H9 (cell line): Measurements from ENCODE around the gene SS18L1. TPM values are rescaled to one million over a fixed set of nuclear protein-coding genes. Genes with fewer than 3 reads are reported as not detected.
A peak's percentile ranks its signal among the peaks of the same experiment; 100 is the strongest.

Experiments
- DNase-seq: peaks from one replicate; pipeline ENCODE4 v3.0.0-alpha.2; 2017
- H2AFZ ChIP-seq: one replicate; pipeline ENCODE4 v1.6.1; 2013; ENCODE audit warnings: mild to moderate bottlenecking, low read length, control low read depth, moderate library complexity
- H2AK5ac ChIP-seq: 2 replicates; pipeline ENCODE4 v1.6.1; 2013; ENCODE audit warnings: low read length, control low read depth, mixed read lengths; ENCODE audit not compliant: insufficient read length
- H2BK120ac ChIP-seq: one replicate; pipeline ENCODE4 v1.6.1; 2013; ENCODE audit warnings: low read depth, mild to moderate bottlenecking, low read length, control low read depth, inconsistent platforms; ENCODE audit not compliant: poor library complexity, severe bottlenecking
- H2BK12ac ChIP-seq: 2 replicates; pipeline ENCODE4 v1.6.1; 2013; ENCODE audit warnings: low read length, control low read depth, mixed read lengths, low read depth; ENCODE audit not compliant: insufficient read length
- H2BK15ac ChIP-seq: 2 replicates; pipeline ENCODE4 v1.6.1; 2013; ENCODE audit warnings: low read depth, low read length, control low read depth
- H2BK20ac ChIP-seq: one replicate; pipeline ENCODE4 v1.6.1; 2013; ENCODE audit warnings: low read depth, mild to moderate bottlenecking, low read length, control low read depth, inconsistent platforms; ENCODE audit not compliant: poor library complexity, severe bottlenecking
- H2BK5ac ChIP-seq: 2 replicates; pipeline ENCODE4 v1.6.1; 2013; ENCODE audit warnings: low read length, control low read depth, mixed read lengths; ENCODE audit not compliant: insufficient read length
- H3K14ac ChIP-seq: 2 replicates; pipeline ENCODE4 v1.6.1; 2013; ENCODE audit warnings: low read length, control low read depth; ENCODE audit not compliant: insufficient read depth
- H3K18ac ChIP-seq: 2 replicates; pipeline ENCODE4 v1.6.1; 2013; ENCODE audit warnings: low read depth, mild to moderate bottlenecking, mixed read lengths, low read length, control low read depth; ENCODE audit not compliant: insufficient read length
- H3K23ac ChIP-seq: 2 replicates; pipeline ENCODE4 v1.6.1; 2013; ENCODE audit warnings: low read length, control low read depth, mixed read lengths, low read depth; ENCODE audit not compliant: insufficient read length
- H3K23me2 ChIP-seq: 2 replicates; pipeline ENCODE4 v1.6.1; 2013; ENCODE audit warnings: low read depth, mild to moderate bottlenecking, mixed read lengths, low read length, control low read depth; ENCODE audit not compliant: insufficient read length, poor library complexity, severe bottlenecking
- H3K27ac ChIP-seq: 2 replicates; pipeline ENCODE4 v1.5.1; 2013; ENCODE audit warnings: low read length, control low read depth, mixed read lengths, low read depth; ENCODE audit not compliant: insufficient read length
- H3K27me3 ChIP-seq: 2 replicates; pipeline ENCODE4 v1.6.1; 2013; ENCODE audit warnings: low read length, control low read depth, inconsistent platforms; ENCODE audit not compliant: insufficient read depth
- H3K4ac ChIP-seq: 2 replicates; pipeline ENCODE4 v1.6.1; 2013; ENCODE audit warnings: low read depth, mild to moderate bottlenecking, control low read depth, inconsistent platforms, low read length, moderate library complexity
- H3K4me1 ChIP-seq: 2 replicates; pipeline ENCODE4 v1.6.1; 2013; ENCODE audit warnings: low read length, control low read depth, inconsistent platforms; ENCODE audit not compliant: insufficient read depth
- H3K4me2 ChIP-seq: 2 replicates; pipeline ENCODE4 v1.6.1; 2013; ENCODE audit warnings: low read length, control low read depth, mixed read lengths; ENCODE audit not compliant: insufficient read length, insufficient read depth
- H3K56ac ChIP-seq: 2 replicates; pipeline ENCODE4 v1.6.1; 2013; ENCODE audit warnings: low read depth, mild to moderate bottlenecking, mixed read lengths, low read length, control low read depth; ENCODE audit not compliant: insufficient read length
- H3K79me1 ChIP-seq: 2 replicates; pipeline ENCODE4 v1.6.1; 2013; ENCODE audit warnings: low read depth, mild to moderate bottlenecking, moderate library complexity, low read length, control low read depth, inconsistent platforms; ENCODE audit not compliant: insufficient read depth, poor library complexity, severe bottlenecking
- H3K79me2 ChIP-seq: 2 replicates; pipeline ENCODE4 v1.6.1; 2013; ENCODE audit warnings: low read length, control low read depth, inconsistent platforms; ENCODE audit not compliant: insufficient read depth
- H3K9ac ChIP-seq: 2 replicates; pipeline ENCODE4 v1.6.1; 2013; ENCODE audit warnings: low read length, control low read depth, mixed read lengths; ENCODE audit not compliant: insufficient read length; ENCODE audit errors: extremely low read depth
- H3K9me3 ChIP-seq: one replicate; pipeline ENCODE4 v1.6.1; 2013; ENCODE audit warnings: low read depth, low read length, inconsistent platforms; ENCODE audit not compliant: control insufficient read depth
- H3T11ph ChIP-seq: one replicate; pipeline ENCODE4 v1.6.1; 2013; ENCODE audit warnings: mild to moderate bottlenecking, low read length, control low read depth, inconsistent platforms
- H4K20me1 ChIP-seq: one replicate; pipeline ENCODE4 v1.6.1; 2013; ENCODE audit not compliant: control insufficient read depth, insufficient read length, insufficient read depth
- H4K5ac ChIP-seq: 2 replicates; pipeline ENCODE4 v1.6.1; 2013; ENCODE audit warnings: low read depth, mild to moderate bottlenecking, mixed read lengths, low read length, control low read depth; ENCODE audit not compliant: insufficient read length
- H4K8ac ChIP-seq: replicated peaks from 2 replicates; pipeline ENCODE4 v1.6.1; 2013; ENCODE audit warnings: low read length, control low read depth, mixed read lengths, low read depth; ENCODE audit not compliant: insufficient read length
- H4K91ac ChIP-seq: 2 replicates; pipeline ENCODE4 v1.6.1; 2013; ENCODE audit warnings: low read depth, mild to moderate bottlenecking, moderate library complexity, mixed read lengths, low read length, control low read depth; ENCODE audit not compliant: insufficient read length
- H3K27ac Mint-ChIP-seq, 3 experiments: 2 replicates in 2 of 3; 3 replicates in 1 of 3; pipeline ENCODE4 v1.8.0; 2020 to 2021; ENCODE audit warnings: mixed read lengths in 3 of 3, mild to moderate bottlenecking in 1 of 3, moderate library complexity in 1 of 3
- H3K27me3 Mint-ChIP-seq: 2 replicates; pipeline ENCODE4 v1.8.0; 2021; ENCODE audit warnings: low read depth, mild to moderate bottlenecking, moderate library complexity, mixed read lengths
- H3K36me3 Mint-ChIP-seq, 3 experiments: 2 replicates in 2 of 3; 3 replicates in 1 of 3; pipeline ENCODE4 v1.8.0; 2020 to 2021; ENCODE audit warnings: low read depth in 3 of 3, mixed read lengths in 3 of 3; ENCODE audit not compliant: insufficient read depth in 1 of 3
- H3K4me1 Mint-ChIP-seq, 2 experiments: 2 replicates each; pipeline ENCODE4 v1.8.0; 2020; ENCODE audit warnings: mixed read lengths in 2 of 2
- H3K4me3 Mint-ChIP-seq, 2 experiments: 2 replicates in 1 of 2; 3 replicates in 1 of 2; pipeline ENCODE4 v1.8.0; 2020 to 2021; ENCODE audit warnings: mild to moderate bottlenecking in 2 of 2, mixed read lengths in 2 of 2, moderate library complexity in 1 of 2
- H3K9me3 Mint-ChIP-seq, 2 experiments: 2 replicates in 1 of 2; 3 replicates in 1 of 2; pipeline ENCODE4 v1.8.0; 2020; ENCODE audit warnings: mild to moderate bottlenecking in 2 of 2, mixed read lengths in 2 of 2, moderate library complexity in 1 of 2
- CTCF ChIP-seq: fragments of 200-600 bp; sonication (generic); conservative IDR thresholded peaks from 3 replicates; pipeline ENCODE4 v1.8.0; 2021; ENCODE audit warnings: antibody characterized with exemption, mild to moderate bottlenecking
- WGBS: extraction: QIAGEN DNeasy Blood & Tissue Kit; methylation state at CpG from one replicate; pipeline ENCODE4 v1.1.7; 2013; ENCODE audit warnings: missing lambda C conversion rate, low lambda C conversion rate, mixed read lengths; ENCODE audit not compliant: insufficient read length; ENCODE audit errors: extremely low coverage; 5-methylcytosine and 5-hydroxymethylcytosine counted together
- total RNA-seq: library from RNA; stranded (reverse); gene quantifications from 2 replicates; pipeline ENCODE4 v1.2.1, GENCODE V29; 2021

SS18L1 gene
- total RNA-seq, 1 experiment from 2014 or later = 22.2 TPM

- Histone ChIP-seq H3K56ac (no peak overlapping the region), H3K4me1 (no peaks in the 10 kb centered on the region), H2AK5ac (no peak overlapping the region), H3K9me3 (no peaks in the 10 kb centered on the region), H3K4me2 (no peak overlapping the region), H4K5ac (no peak overlapping the region), H3K27ac (no peak overlapping the region), H3K4ac (no peak overlapping the region), H3T11ph (no peak overlapping the region), H4K91ac (no peak overlapping the region), H2BK15ac (no peak overlapping the region), H2AFZ (no peak overlapping the region), H3K18ac (no peak overlapping the region), H2BK12ac (no peak overlapping the region), H3K23me2 (no peaks in the 10 kb centered on the region), H2BK20ac (no peak overlapping the region), H2BK120ac (no peak overlapping the region), H2BK5ac (no peak overlapping the region), H3K27me3 (no peaks in the 10 kb centered on the region), H3K9ac (no peak overlapping the region), H3K14ac (no peak overlapping the region; the same call in 1 of the 2 replicates), H4K8ac (no peak overlapping the region), H3K23ac (no peak overlapping the region), H3K79me1 (no peaks in the 10 kb centered on the region), H3K79me2 (no peaks in the 10 kb centered on the region), H4K20me1 (no peaks in the 10 kb centered on the region)
- Mint-ChIP-seq H3K36me3 (peaks cover 8 to 24% (median 22%) of the 10 kb centered on the region in 3 experiments; a peak in 6 of 7 replicates), H3K4me1 (peaks cover 4 to 6% of the 10 kb centered on the region in 2 experiments), H3K9me3 (no peaks in the 10 kb centered on the region), H3K4me3 (no peak overlapping the region), H3K27me3 (no peaks in the 10 kb centered on the region), H3K27ac (peak overlapping the region in 1 of 3 experiments; percentile 87; a peak in 1 of 7 replicates)
- WGBS = no CpG with 5 or more reads among the region's 38 CpGs
- TF ChIP-seq CTCF = no peak
- DNase-seq = no peak
These were observed 62.2 kb downstream of the SS18L1 start for GRCh38 chr20:62205618-62206387.
